Activated T-cell treated with anti-CD3 and anti-CD28 coated beads, Interleukin-2, amount 50 U/mL, for 48 hours (primary cell): Measurements from ENCODE around the gene HOMER2.
A peak's percentile ranks its signal among the peaks of the same experiment; 100 is the strongest.

Experiments used
- DNase-seq, 2 experiments: peaks; one replicate each; pipeline ENCODE4 v3.0.0-alpha.2; 2020

Gene HOMER2

GRCh38 chr15:82855286-82856100 is 97.0 kb downstream of the HOMER2 start:
- DNase-seq: no peak

DNA sequence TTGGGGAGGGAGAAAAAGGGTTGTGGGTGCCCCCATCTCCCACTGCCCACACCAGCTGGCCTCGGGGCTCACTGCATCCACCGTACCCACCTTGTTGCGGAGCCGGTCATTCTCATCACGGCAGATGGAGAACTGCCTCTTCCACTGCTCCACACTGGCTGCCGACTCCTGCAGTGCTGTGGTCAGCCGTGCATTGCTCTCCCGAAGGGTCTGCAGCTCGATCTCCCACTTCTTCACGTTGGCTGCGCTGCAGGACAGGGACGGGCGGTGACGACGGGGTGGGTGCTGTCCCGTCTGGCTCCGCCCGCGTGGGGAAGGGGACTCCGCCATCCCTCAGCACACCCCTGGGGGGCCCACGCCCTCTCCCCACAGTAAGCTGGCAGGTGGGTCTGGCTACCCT is 98.0 kb downstream of the HOMER2 start:
- no peak for DNase-seq

DNA sequence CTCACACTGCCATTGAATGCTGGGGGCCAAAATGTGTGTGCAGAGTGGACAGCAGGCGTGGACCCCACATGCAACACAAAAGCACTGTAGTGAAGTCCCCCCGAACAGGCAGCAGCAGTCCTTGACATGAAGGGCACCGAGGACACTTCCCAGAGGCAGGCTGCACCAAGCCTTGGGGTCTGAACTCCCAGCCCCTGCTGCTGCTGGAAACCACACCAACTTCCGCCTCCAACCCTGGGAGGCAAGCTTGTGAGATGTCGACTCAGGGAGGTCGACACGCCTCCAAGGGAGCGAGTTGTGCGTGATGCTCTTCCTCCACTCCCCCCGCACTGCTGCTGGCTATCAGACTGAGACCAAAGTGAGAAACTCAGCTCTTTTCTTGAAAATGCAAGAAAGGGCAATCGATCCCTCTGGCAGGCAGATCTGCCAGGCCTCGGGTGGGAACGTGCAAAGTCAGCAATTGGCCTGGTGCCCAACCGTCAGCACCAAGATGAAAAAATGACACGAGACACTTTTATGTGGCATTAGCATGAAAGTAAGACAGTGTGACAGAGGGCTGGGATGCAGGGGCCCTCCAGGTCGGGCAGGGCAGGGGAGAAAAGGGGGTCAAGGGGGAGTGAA is 99.5 kb downstream of the HOMER2 start:
- DNase-seq: no peak

DNA sequence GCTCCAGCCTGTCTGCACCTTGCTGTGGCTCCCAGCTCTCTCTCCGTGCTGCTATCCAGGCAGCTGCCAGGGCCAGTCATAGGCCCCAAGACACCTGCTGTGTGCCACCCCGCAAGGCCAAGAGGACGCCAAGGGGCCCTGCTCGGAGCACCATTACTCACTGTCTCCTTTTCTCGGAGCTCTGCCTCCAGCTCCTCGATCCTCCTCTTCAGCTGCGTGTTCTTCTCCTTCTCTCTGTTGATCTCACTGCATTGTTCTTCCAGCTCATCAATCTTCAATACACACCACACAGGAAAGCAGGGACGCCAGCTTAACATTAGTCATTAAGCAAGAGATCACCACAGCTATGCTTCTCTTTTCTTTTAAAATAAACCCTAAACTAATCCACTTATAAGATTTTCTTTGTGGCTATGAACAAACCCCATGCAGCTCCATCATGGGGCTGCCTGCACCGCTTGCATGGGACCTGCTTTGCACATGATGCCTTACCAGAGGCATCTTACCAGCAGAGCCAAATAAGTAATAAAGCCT is 100.5 kb downstream of the HOMER2 start:
- no peak for DNase-seq

GRCh38 chr15:82851306-82851850 is 101.1 kb downstream of the HOMER2 start:
- DNase-seq: no peak

DNA sequence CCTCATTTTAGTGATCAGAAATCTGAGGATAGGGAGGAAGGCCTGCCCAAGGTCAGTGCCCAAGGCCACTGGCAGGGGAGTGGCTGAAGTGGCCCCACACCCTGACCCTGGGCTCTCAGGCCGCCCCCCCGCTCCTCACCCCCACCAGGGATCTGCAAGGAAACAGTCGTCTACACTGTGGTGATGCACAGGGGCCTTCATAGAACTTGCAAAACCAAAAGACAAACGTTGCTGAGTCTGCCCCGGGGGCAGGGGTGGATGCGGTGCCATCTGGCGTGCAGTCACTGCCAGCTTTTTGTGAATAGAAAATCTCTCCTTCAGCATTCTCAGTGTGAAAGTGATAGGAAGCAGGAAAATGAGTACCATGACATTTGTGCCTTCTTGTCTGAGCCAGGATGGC is 101.8 kb downstream of the HOMER2 start:
- DNase-seq: no peak

- DNase-seq: peak; percentile 65 to 71
Measured at GRCh38 chr15:82849556-82850512, 102.7 kb downstream of the HOMER2 start.

DNA sequence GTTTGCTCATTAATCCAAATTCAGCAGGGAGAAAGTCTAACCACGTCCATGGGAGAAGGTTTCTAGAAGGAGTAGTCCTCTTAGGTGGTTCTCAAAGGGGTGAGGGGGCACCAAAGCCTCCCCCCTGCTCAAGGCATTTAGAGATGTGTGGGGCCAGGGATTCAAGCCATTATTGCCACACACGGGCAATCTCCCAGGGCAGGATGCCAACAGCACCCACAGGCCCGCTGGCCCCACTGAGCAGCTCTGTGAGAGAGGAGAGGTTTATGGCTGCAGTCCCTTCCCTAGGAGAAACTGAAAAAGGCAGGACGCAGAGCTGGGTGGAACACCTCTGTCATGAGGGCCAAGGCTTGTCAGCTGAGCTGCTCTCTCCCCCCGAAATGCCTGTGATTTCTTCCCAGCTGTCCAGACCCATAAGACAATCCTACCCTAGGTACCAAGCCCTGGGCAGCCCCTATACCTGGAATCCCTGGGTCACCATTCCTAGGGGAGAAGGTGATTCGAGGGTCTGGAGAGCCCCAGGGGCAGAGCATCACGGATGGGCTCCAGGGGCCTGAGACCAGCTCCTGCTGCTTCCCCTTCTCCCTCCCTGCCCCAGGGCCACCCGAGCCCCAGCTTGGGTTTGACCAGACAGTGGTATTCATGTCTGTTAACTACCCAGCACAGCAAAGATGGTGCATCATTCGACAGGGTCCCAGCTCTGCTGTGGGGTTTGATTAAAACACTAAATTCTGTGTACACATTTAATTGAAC is 104.1 kb downstream of the HOMER2 start:
- no peak for DNase-seq

DNA sequence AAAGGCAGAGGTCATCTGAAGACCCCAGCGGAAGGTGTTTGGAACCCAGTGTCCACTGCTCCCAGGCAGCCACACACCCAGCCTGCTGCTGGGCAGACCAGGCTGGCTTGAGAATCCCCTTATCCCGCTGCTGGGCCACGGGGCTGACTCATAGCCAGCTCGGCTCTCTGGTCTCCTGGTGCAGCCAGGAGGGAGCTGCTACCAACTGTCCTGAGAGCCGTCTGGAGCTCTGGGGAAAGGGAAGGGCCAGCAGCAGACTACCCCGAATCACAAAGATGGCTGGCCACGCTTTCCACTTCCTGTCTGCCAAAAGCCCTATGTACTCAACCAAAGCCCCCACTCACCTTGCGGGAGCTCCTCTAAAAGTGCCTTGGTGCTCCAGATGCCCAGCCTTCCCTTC is 104.8 kb downstream of the HOMER2 start:
- DNase-seq: no peak

DNA sequence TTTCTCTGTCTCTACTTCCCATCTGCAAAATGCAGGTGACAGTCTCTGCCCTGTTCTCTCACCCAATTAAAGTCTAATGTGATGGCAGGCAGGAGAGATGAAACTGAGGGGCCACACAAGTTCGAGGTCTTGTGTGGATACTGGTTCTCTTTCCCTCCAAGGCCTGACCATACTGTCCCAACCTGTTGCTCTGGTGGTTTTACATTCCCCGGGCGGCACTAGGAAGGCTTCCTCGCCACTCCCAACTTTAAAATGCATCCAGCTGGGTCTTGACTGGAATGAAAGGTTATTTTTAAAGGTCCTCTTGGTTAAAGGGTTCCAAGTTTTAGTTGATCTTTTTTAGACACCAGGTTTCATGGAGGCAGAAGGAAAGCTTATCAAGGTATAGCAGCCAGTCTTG is 105.9 kb downstream of the HOMER2 start:
- no peak for DNase-seq

DNA sequence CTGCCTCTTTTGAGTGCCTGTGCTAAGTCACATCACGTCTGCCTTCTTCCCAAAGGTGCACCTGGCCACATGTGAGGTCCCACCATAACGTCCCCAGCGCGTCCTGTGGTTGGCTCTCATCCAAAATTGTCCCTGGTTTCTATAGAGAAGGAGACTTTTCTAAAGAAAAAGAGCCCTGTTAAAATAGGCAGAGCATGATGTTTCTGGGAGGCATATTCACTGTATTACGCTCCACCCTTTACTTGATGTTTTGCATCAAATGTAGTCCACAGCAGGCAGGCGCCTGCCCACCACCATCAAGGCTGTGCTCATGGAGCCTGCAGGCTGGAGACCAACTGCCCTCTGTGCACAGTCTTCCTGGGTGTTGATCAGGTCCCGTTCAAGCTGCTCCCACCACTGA is 106.8 kb downstream of the HOMER2 start:
- DNase-seq: no peak

DNA sequence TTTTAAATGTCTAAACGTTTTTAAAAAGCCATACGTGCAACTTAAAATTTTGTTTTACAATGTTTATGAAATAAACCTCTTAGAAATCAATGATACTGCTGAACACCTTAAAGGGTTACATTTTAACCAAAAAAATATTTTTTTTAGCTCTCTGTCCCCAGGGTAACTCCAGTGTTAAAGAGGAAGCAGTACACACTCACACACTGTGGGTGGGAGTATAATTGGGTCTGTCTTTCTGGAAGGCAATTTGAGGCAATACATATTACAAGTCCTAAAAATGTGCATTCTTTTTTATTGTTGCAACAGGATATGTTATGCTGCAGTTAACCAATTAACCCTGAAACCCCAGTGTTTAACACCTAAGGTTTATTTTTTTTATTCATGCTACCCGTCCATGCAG is 109.0 kb downstream of the HOMER2 start:
- no peak for DNase-seq

DNA sequence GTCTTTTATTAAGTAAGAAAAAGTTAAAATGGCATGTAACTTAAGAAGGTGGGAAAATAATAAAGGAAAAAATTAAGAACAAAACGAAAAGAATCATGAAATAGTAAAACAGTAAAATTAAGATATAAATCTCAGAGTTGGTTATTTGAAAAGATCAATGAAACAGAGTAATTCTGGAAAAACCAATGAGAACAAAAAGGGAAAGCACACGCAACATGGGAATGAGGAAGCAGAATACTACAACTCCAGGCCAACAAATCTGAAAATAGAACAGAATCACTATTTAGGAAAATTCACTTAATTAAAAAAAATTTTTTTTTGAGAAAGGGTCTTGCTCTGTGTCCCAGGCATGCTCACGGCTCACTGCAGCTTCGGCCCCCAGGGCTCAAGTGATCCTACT is 112.4 kb downstream of the HOMER2 start:
- DNase-seq: no peak

DNA sequence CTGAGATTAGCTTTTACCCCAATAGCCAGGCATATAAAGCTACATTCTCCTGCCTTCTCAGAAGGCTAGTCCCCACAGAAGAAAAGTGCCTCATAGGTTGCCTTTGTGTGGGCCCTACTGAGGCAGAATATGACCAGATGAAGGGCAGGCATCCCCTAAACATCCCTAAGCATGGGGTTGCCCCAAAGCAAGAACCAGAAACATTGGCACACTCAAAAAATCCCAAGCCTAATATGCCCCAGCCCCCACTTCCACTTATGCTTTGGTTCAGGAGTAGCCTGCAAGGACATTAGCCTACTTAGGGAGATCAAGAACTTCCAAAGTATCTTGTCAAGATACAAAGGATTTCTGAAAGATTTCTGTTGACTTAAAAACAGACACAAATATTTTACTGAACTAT is 113.4 kb downstream of the HOMER2 start:
- no peak for DNase-seq

DNA sequence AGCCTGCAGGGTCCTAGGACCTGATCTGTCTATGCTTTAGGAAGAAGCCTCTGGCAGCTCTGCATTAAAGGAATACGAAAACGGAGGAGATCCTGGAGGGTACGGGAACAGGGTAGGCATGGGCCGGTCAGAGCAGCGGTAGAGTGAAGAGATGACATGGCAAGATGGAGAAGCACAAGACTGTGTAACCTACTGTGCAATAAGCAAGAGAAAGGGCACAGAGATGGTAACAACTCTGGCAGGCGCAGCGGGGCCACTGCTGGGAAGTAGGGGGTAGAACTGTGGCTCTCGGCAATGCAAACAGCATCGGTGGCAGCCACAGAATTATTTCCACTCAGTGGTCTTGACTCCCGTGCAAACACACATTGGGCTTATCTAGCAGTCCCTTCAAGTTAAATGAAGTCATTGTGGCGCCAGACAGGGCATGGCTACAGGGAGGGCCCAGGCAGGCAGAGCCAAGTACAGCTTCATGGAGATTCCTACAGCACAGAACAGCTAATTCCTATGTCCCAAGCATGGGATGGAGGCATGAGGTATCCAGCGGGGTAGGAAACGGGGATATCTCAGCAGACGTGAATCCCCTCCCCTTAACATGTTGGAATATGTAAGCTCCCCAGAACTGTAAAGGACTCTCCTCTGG is 114.3 kb downstream of the HOMER2 start:
- DNase-seq: no peak

DNA sequence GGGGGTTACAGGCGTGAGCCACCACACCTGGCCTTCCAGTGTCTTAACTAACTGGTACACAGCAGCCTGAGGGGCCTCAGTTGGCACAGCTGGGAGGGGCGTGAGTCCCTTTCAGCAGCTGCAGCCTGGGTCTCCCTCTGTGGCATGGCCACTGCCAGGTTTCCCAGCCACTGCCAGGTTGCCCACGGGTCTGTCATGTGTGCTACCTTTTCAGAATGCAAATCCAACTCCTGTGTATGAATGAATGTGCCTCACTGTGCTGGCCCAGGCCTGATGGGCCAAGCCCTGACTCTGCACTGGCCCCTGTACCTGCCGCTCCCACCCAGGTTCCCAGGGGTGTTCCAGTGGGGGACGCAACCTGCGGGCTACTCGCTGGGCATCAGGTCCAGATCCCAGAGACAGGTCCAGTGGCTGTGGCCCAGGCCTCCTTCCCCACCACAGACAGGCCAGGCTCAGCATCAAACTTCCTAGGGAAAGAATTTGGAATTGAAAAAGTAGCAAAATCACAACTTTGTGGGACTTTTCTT is 117.1 kb downstream of the HOMER2 start:
- no peak for DNase-seq

- DNase-seq: no peak
Measured at GRCh38 chr15:82833362-82833682, 119.2 kb downstream of the HOMER2 start.

DNA sequence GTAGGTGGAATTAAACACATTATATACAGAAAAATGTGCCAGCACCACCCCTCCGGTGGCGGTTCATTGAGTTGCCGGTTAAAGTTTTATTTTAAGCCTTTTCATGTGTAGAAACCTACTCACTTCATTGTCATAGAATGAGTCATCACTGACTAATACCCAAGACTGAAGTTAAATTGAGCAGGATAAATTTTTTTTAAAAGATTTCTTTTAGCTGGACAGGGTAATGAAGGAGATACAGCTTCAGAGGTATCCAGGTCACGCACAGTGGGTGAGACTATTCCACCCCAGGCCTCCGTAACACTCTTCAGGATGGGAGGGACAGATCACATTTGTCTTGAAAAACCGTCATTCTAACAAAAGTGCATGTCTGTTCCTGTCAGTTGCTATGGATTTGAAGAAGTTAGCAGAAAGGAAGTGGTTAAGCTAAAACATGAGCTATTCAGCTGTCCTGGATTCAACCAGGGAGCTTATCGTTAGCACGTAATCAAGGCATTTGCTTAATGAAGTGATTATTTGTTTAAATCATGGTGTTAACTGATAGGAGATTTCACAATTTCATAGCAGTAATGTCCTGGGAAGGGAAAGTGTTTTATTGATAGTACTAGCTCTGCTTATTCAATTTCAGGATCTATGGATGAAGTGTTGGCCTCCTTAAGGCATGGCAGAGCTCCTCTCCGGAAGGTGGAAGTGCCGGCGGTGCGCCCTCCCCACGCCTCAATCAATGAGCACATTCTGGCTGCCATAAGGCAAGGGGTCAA is 119.7 kb downstream of the HOMER2 start:
- DNase-seq: peak; percentile 55 to 67

DNA sequence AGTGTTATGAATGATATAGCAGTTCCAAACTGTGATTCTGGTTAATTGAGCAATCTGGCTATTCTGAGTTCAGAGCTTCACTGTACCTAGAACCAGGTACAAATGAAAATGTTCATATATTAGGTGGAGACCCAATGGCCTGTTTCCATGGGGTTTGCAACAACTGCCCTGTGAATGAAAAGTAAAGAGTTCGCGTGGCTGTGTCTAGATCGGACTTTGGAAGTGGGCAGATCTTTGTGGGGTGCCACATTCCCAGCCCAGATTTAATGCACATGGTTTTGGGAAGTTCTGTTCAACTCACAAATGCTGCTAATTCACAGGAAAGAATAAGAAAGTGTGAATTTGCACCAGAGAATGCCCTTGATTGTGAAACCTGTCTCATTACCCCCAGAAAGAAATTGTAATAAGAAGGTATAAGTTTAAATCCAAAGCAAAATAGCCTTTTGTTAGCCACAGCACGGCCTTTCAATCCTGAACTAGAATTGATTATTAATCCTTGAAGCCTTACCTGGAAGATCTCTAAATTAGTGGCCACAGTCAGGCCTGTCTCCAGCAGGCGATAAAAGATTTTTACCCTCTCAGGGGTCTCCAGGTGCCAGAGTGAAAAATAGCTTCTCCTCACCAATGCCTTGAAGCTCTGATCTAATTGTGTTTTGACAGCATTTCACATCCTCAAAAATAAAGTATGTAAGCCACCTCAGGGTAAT is 120.5 kb downstream of the HOMER2 start:
- no peak for DNase-seq
